22Rv1 (cell line): ENCODE data around the gene ALG14.

Experiments used
- H3K27ac ChIP-seq: fragments of 450-650 bp; 2 replicates; pipeline ENCODE4 v1.5.1; 2017
- CTCF ChIP-seq: fragments of 450-650 bp; IDR thresholded peaks from 2 replicates; pipeline ENCODE4 v1.5.1; 2017; ENCODE audit warnings: mild to moderate bottlenecking
- ZFX ChIP-seq: fragments of 450-650 bp; IDR thresholded peaks from 2 replicates; pipeline ENCODE4 v1.6.1; 2017; ENCODE audit warnings: antibody characterized with exemption, borderline replicate concordance

ALG14 gene

GRCh38 chr1:94989398-94989797, 83.4 kb downstream of the ALG14 start:
- TF ChIP-seq ZFX (no peak), CTCF (no peak)
- no peak overlapping the region for H3K27ac ChIP-seq

GRCh38 chr1:94988356-94988755, 84.4 kb downstream of the ALG14 start:
- no peak overlapping the region for H3K27ac ChIP-seq
- TF ChIP-seq CTCF = no peak

- H3K27ac ChIP-seq = no peak overlapping the region
- TF ChIP-seq ZFX (no peak), CTCF (no peak)
Measured at GRCh38 chr1:94986783-94987182, 86.0 kb downstream of the ALG14 start.

GRCh38 chr1:94983171-94983739, 89.5 kb downstream of the ALG14 start:
- H3K27ac ChIP-seq = no peak overlapping the region
- TF ChIP-seq CTCF (no peak), ZFX (no peak)

- H3K27ac ChIP-seq = no peak overlapping the region
- TF ChIP-seq CTCF = no peak
- no peak for TF ChIP-seq ZFX
Measured at GRCh38 chr1:94982398-94982797, 90.4 kb downstream of the ALG14 start.

- TF ChIP-seq CTCF = no peak
- TF ChIP-seq ZFX = no peak
- no peak overlapping the region for H3K27ac ChIP-seq
Measured at GRCh38 chr1:94981575-94981973, 91.2 kb downstream of the ALG14 start.

- H3K27ac ChIP-seq = no peak overlapping the region
- TF ChIP-seq ZFX = no peak
- no peak for TF ChIP-seq CTCF
Measured at GRCh38 chr1:94980582-94981574, 91.9 kb downstream of the ALG14 start.
